Inflammatory macrophage treated with lipopolysaccharide for 4 hours (primary cell): ENCODE results near the gene TMEM253.

ENCODE experiments used
- DNase-seq: peaks from one replicate; pipeline ENCODE4 v3.0.0-alpha.2; 2020

The TMEM253 gene

GRCh38 chr14:21106176-21106497 lies 5.3 kb downstream of the TMEM253 start:
- peak; percentile 83 for DNase-seq

- DNase-seq = peak; percentile 77
These were observed 5.8 kb downstream of the TMEM253 start for GRCh38 chr14:21106498-21107282.

- no peak for DNase-seq
These were observed 6.5 kb downstream of the TMEM253 start for GRCh38 chr14:21107283-21107800.

- no peak for DNase-seq
These were observed 7.9 kb downstream of the TMEM253 start for GRCh38 chr14:21108791-21109190.

- DNase-seq = no peak
These were observed 8.7 kb downstream of the TMEM253 start for GRCh38 chr14:21109377-21110138.

- no peak for DNase-seq
These were observed 11.4 kb downstream of the TMEM253 start for GRCh38 chr14:21112255-21112654.

GRCh38 chr14:21113369-21113768 lies 12.5 kb downstream of the TMEM253 start:
- DNase-seq = no peak

GRCh38 chr14:21118933-21119332 lies 18.1 kb downstream of the TMEM253 start:
- DNase-seq = no peak

- DNase-seq = no peak
These were observed 19.8 kb downstream of the TMEM253 start for GRCh38 chr14:21120686-21121085.

GRCh38 chr14:21121122-21121521 lies 20.3 kb downstream of the TMEM253 start:
- DNase-seq = no peak

GRCh38 chr14:21123429-21123828 lies 22.6 kb downstream of the TMEM253 start:
- DNase-seq = no peak

GRCh38 chr14:21133901-21134300 lies 33.0 kb downstream of the TMEM253 start:
- no peak for DNase-seq

GRCh38 chr14:21136024-21136423 lies 35.2 kb downstream of the TMEM253 start:
- DNase-seq = peak; percentile 25

- no peak for DNase-seq
These were observed 41.5 kb downstream of the TMEM253 start for GRCh38 chr14:21142357-21142756.

GRCh38 chr14:21145437-21145836 lies 44.6 kb downstream of the TMEM253 start:
- DNase-seq = no peak

GRCh38 chr14:21149641-21150367 lies 48.9 kb downstream of the TMEM253 start:
- DNase-seq = no peak
